ENCODE measurements around the gene DNLZ. TPM values are rescaled to one million over a fixed set of nuclear protein-coding genes. Genes with fewer than 3 reads are reported as not detected.

DNLZ gene
- total and polyA plus RNA-seq, 4 donors: 2.0 to 7.1 (median 4.5) TPM

DNA sequence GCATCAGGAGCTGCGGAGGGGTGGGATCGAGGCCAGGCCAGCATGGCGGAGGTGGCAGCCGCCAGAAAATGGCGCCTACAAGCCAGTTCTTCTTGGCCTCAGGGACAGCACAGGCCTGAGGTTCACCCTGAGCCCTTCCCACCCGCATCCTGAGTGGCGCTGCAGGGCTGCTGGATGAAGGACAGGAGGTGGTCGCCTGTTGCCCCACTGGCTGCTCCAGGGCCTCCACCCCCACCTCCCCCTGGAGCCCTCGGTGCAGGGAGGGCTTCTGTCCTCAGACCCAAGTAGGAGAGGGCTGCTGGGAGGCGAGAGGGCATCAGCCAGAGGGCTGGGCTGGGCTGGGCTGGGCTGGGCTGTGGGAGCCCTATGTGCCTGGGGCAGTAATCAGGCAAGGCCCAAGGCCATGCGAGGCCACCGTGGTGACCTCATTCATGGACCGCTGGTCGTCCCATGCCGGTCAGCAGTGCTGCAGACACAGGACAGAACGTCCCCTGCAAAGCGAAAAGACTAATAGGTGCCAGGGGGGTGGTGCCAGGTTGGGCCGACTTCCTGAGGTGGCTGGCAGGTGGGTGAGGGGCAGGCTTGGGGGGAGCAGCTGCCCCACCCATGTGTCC, 22.4 kb downstream of the DNLZ start (continued):
- TF ChIP-seq, protein P1, sequence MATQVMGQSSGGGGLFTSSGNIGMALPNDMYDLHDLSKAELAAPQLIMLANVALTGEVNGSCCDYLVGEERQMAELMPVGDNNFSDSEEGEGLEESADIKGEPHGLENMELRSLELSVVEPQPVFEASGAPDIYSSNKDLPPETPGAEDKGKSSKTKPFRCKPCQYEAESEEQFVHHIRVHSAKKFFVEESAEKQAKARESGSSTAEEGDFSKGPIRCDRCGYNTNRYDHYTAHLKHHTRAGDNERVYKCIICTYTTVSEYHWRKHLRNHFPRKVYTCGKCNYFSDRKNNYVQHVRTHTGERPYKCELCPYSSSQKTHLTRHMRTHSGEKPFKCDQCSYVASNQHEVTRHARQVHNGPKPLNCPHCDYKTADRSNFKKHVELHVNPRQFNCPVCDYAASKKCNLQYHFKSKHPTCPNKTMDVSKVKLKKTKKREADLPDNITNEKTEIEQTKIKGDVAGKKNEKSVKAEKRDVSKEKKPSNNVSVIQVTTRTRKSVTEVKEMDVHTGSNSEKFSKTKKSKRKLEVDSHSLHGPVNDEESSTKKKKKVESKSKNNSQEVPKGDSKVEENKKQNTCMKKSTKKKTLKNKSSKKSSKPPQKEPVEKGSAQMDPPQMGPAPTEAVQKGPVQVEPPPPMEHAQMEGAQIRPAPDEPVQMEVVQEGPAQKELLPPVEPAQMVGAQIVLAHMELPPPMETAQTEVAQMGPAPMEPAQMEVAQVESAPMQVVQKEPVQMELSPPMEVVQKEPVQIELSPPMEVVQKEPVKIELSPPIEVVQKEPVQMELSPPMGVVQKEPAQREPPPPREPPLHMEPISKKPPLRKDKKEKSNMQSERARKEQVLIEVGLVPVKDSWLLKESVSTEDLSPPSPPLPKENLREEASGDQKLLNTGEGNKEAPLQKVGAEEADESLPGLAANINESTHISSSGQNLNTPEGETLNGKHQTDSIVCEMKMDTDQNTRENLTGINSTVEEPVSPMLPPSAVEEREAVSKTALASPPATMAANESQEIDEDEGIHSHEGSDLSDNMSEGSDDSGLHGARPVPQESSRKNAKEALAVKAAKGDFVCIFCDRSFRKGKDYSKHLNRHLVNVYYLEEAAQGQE (IDR thresholded peaks at IDR 0.05): no peak
- TF ChIP-seq FOXA1 (IDR thresholded peaks at IDR 0.05) (no peak), SP1 (IDR thresholded peaks at IDR 0.05) (no peak), YY1 (IDR thresholded peaks at IDR 0.05) (no peak), EGR1 (IDR thresholded peaks at IDR 0.05; ENCODE audit: low read depth in 2 of 2) (no peak)
- TF ChIP-seq, protein P2, sequence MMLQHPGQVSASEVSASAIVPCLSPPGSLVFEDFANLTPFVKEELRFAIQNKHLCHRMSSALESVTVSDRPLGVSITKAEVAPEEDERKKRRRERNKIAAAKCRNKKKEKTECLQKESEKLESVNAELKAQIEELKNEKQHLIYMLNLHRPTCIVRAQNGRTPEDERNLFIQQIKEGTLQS (IDR thresholded peaks at IDR 0.05): no peak

DNA sequence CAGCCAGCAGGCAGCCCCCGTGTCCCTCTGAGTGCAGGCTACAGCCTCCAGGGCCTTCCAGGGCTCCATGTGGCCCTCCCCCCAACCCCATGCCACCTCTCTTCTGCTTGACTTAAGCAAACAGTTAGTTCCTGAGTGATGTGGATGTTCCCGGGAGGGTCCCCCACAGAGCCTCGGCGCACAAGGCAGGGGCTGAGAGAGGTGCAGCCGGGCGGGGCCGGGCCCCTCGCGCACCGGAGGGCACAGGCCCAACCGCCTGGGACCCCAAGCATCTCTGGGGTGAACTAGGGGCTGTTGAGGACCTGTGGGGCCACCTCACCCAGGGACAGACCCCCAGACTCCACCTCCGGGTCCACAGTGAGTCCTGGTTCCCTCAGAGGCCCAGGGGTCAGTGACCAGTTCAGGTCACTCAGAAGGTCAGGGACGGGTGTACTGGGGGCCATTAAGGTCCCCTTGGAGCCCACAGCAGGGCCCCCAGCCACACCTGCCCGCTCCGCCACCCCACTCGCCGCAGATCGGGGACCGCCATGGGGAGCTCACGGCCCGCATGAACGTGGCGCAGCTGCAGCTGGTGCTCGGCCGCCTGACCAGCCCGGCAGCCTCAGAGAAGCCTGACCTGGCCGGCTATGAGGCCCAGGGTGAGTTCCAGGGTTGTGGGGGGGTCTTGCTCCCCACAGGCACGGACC, 23.0 kb downstream of the DNLZ start:
- Histone ChIP-seq H3K4me1 (ENCODE audit: control insufficient read depth in 4 of 4, insufficient read depth in 4 of 4, low read length in 3 of 4) (peaks cover 0 to 8% (median 4%) of the 10 kb centered on the region in 4 donors), H3K27ac (ENCODE audit: low read depth in 1 of 2, low read length in 2 of 2) (no peak overlapping the region), H3K9ac (ENCODE audit: low read depth in 1 of 2, low read length in 2 of 2) (no peak overlapping the region), H3K9me3 (ENCODE audit: control insufficient read depth in 4 of 4, low read length in 3 of 4) (no peaks in the 10 kb centered on the region), H3K36me3 (ENCODE audit: control insufficient read depth in 4 of 4, insufficient read depth in 3 of 4, low read depth in 1 of 4, low read length in 3 of 4) (no peaks in the 10 kb centered on the region), H3K27me3 (ENCODE audit: control insufficient read depth in 4 of 4, insufficient read depth in 4 of 4, low read length in 3 of 4) (no peaks in the 10 kb centered on the region), H3K4me3 (ENCODE audit: low read depth in 1 of 3, low read length in 3 of 3) (no peak overlapping the region)
- TF ChIP-seq, protein P3, sequence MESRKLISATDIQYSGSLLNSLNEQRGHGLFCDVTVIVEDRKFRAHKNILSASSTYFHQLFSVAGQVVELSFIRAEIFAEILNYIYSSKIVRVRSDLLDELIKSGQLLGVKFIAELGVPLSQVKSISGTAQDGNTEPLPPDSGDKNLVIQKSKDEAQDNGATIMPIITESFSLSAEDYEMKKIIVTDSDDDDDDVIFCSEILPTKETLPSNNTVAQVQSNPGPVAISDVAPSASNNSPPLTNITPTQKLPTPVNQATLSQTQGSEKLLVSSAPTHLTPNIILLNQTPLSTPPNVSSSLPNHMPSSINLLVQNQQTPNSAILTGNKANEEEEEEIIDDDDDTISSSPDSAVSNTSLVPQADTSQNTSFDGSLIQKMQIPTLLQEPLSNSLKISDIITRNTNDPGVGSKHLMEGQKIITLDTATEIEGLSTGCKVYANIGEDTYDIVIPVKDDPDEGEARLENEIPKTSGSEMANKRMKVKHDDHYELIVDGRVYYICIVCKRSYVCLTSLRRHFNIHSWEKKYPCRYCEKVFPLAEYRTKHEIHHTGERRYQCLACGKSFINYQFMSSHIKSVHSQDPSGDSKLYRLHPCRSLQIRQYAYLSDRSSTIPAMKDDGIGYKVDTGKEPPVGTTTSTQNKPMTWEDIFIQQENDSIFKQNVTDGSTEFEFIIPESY (IDR thresholded peaks at IDR 0.05): no peak
- TF ChIP-seq NR2F2 (IDR thresholded peaks at IDR 0.05) (no peak), EGR1 (IDR thresholded peaks at IDR 0.05; ENCODE audit: low read depth in 2 of 2) (no peak), FOXA1 (IDR thresholded peaks at IDR 0.05) (no peak)
- TF ChIP-seq, protein P1 (IDR thresholded peaks at IDR 0.05): no peak
- WGBS: 94% methylated on average over 28 of the region's 28 CpGs
- no peak for DNase-seq (ENCODE audit: low spot score)

DNA sequence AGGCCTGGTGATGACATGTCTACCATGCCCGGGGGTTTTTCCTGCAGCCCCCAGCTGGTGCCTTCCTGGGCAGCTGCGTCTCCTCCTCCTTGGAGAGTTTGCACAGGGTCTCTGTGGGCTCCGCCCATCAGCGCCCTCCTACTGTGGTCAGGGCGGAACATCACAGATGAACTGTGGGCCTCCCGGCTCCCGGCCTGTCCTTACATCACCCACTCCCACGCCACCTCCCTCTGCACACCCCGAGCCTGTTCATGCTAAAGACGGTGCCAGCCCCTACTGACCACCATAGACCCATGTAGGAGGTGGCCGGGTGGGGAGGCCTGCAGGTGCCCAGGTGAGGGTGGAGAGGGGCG, 23.6 kb downstream of the DNLZ start:
- H3K4me1 ChIP-seq (ENCODE audit: control insufficient read depth in 4 of 4, insufficient read depth in 4 of 4, low read length in 3 of 4): peaks cover 0 to 8% (median 4%) of the 10 kb centered on the region in 4 donors
- no peak for DNase-seq (ENCODE audit: low spot score)
- no peaks in the 10 kb centered on the region for H3K27me3 ChIP-seq (ENCODE audit: control insufficient read depth in 4 of 4, insufficient read depth in 4 of 4, low read length in 3 of 4)
- no peak overlapping the region for H3K27ac ChIP-seq (ENCODE audit: low read depth in 1 of 2, low read length in 2 of 2)
- no peaks in the 10 kb centered on the region for H3K36me3 ChIP-seq (ENCODE audit: control insufficient read depth in 4 of 4, insufficient read depth in 3 of 4, low read depth in 1 of 4, low read length in 3 of 4)
- TF ChIP-seq RXRA (IDR thresholded peaks at IDR 0.05): no peak
- H3K9ac ChIP-seq (ENCODE audit: low read depth in 1 of 2, low read length in 2 of 2): no peak overlapping the region
- H3K4me3 ChIP-seq (ENCODE audit: low read depth in 1 of 3, low read length in 3 of 3): no peak overlapping the region
- 90% methylated on average over 12 of the region's 12 CpGs for WGBS
- H3K9me3 ChIP-seq (ENCODE audit: control insufficient read depth in 4 of 4, low read length in 3 of 4): no peaks in the 10 kb centered on the region
